Neural cell (in vitro differentiated cells): ENCODE measurements around the gene IPO4. TPM values are rescaled to one million over a fixed set of nuclear protein-coding genes. Genes with fewer than 3 reads are reported as not detected.

Experiments
- H2AFZ ChIP-seq: fragments of 200-600, 300-800 bp; sonication (generic), shearing (Covaris generic); 2 replicates; pipeline ENCODE4 v1.6.0; 2014; ENCODE audit warnings: low read depth, mild to moderate bottlenecking, antibody characterized with exemption, low read length, moderate library complexity
- H3F3A ChIP-seq: fragments of 200-600 bp; shearing (Covaris generic); 2 replicates; pipeline ENCODE4 v1.6.1; 2016; ENCODE audit warnings: mild to moderate bottlenecking, moderate library complexity, mixed read lengths, antibody characterized with exemption, low read length; ENCODE audit not compliant: insufficient read depth, poor library complexity, severe bottlenecking
- H3K27ac ChIP-seq: fragments of 200-600, 300-800 bp; sonication (generic), shearing (Covaris generic); 2 replicates; pipeline ENCODE4 v1.5.1; 2014; ENCODE audit warnings: mild to moderate bottlenecking, low read length, moderate library complexity
- H3K27me3 ChIP-seq: fragments of 300-800, 200-600 bp; sonication (generic), shearing (Covaris generic); 2 replicates; pipeline ENCODE4 v1.6.0; 2014; ENCODE audit warnings: mild to moderate bottlenecking, low read depth, low read length, moderate library complexity; ENCODE audit not compliant: insufficient read depth
- H3K36me3 ChIP-seq: fragments of 300-800, 200-600 bp; sonication (generic), shearing (Covaris generic); 2 replicates; pipeline ENCODE4 v1.5.1; 2014; ENCODE audit warnings: mild to moderate bottlenecking, antibody characterized with exemption, low read length, moderate library complexity; ENCODE audit not compliant: insufficient read depth
- H3K4me2 ChIP-seq: fragments of 300-800, 200-600 bp; sonication (generic), shearing (Covaris generic); 2 replicates; pipeline ENCODE4 v1.6.0; 2014; ENCODE audit warnings: mild to moderate bottlenecking, low read length
- H3K4me3 ChIP-seq: fragments of 300-800, 200-600 bp; sonication (generic), shearing (Covaris generic); 2 replicates; pipeline ENCODE4 v1.5.1; 2014; ENCODE audit warnings: mild to moderate bottlenecking, low read length, moderate library complexity
- H3K79me2 ChIP-seq: fragments of 200-600 bp; shearing (Covaris generic); replicated peaks from 2 replicates; pipeline ENCODE4 v1.6.0; 2014; ENCODE audit warnings: mild to moderate bottlenecking, low read length, moderate library complexity; ENCODE audit not compliant: insufficient read depth
- H3K9ac ChIP-seq: fragments of 300-800, 200-600 bp; sonication (generic), shearing (Covaris generic); 2 replicates; pipeline ENCODE4 v1.6.1; 2016; ENCODE audit warnings: mild to moderate bottlenecking, low read length, mixed read lengths
- H3K9me2 ChIP-seq: fragments of 200-600 bp; shearing (Covaris generic); 2 replicates; pipeline ENCODE4 v1.6.1; 2016; ENCODE audit warnings: mild to moderate bottlenecking, low read length, mixed read lengths; ENCODE audit not compliant: insufficient read depth
- H3K9me3 ChIP-seq: fragments of 200-600, 300-800 bp; sonication (generic), shearing (Covaris generic); 2 replicates; pipeline ENCODE4 v1.6.1; 2016; ENCODE audit warnings: mild to moderate bottlenecking, mixed run types, low read length, moderate library complexity, mixed read lengths
- H4K20me1 ChIP-seq: fragments of 200-600 bp; shearing (Covaris generic); 2 replicates; pipeline ENCODE4 v1.6.1; 2016; ENCODE audit warnings: mild to moderate bottlenecking, mixed run types; ENCODE audit not compliant: insufficient read depth
- EP300 ChIP-seq: fragments of 450-650 bp; conservative IDR thresholded peaks from 2 replicates; pipeline ENCODE4 v1.6.1; 2014; ENCODE audit warnings: antibody characterized with exemption, mild to moderate bottlenecking, moderate library complexity; ENCODE audit not compliant: poor library complexity, severe bottlenecking
- EZH2 ChIP-seq: fragments of 200-600, 300-800 bp; shearing (Covaris generic), sonication (generic); IDR thresholded peaks from 2 replicates; pipeline ENCODE4 v1.6.1; 2014; ENCODE audit warnings: antibody characterized with exemption, low read length, borderline replicate concordance, mild to moderate bottlenecking; ENCODE audit not compliant: insufficient read depth, poor library complexity, severe bottlenecking
- MXI1 ChIP-seq: fragments of 450-650 bp; conservative IDR thresholded peaks from 2 replicates; pipeline ENCODE4 v1.6.1; 2014; ENCODE audit warnings: antibody characterized with exemption, mild to moderate bottlenecking; ENCODE audit not compliant: poor library complexity, severe bottlenecking
- POLR2AphosphoS5 ChIP-seq: IDR thresholded peaks from 2 replicates; pipeline ENCODE4 v1.6.1; 2012
- RAD21 ChIP-seq: fragments of 450-650 bp; conservative IDR thresholded peaks from 2 replicates; pipeline ENCODE4 v1.6.1; 2014; ENCODE audit warnings: antibody characterized with exemption, mild to moderate bottlenecking, moderate library complexity
- SMC3 ChIP-seq: fragments of 450-650 bp; conservative IDR thresholded peaks from 2 replicates; pipeline ENCODE4 v1.6.1; 2014; ENCODE audit warnings: antibody characterized with exemption, mild to moderate bottlenecking, moderate library complexity; ENCODE audit not compliant: poor library complexity
- TAF1 ChIP-seq: IDR thresholded peaks from 2 replicates; pipeline ENCODE4 v1.6.1; 2012; ENCODE audit warnings: low read depth
- polyA plus RNA-seq: library from polyadenylated mRNA; depleted of rRNA; stranded (reverse); fragments of >200 nt; gene quantifications from 2 replicates; pipeline ENCODE4 v1.2.3, GENCODE V29; 2014
- TF ChIP-seq, protein P1 (sequence below): IDR thresholded peaks from 2 replicates; pipeline ENCODE4 v1.6.1; 2012; ENCODE audit warnings: borderline replicate concordance
- TF ChIP-seq, protein P2 (sequence below): fragments of 450-650 bp; IDR thresholded peaks from 2 replicates; pipeline ENCODE4 v1.5.1; 2014; ENCODE audit warnings: antibody characterized with exemption, mild to moderate bottlenecking, moderate library complexity; ENCODE audit not compliant: poor library complexity, severe bottlenecking

The IPO4 gene
- polyA plus RNA-seq, 1 donor from 2014 or later = 9.2 TPM

DNA sequence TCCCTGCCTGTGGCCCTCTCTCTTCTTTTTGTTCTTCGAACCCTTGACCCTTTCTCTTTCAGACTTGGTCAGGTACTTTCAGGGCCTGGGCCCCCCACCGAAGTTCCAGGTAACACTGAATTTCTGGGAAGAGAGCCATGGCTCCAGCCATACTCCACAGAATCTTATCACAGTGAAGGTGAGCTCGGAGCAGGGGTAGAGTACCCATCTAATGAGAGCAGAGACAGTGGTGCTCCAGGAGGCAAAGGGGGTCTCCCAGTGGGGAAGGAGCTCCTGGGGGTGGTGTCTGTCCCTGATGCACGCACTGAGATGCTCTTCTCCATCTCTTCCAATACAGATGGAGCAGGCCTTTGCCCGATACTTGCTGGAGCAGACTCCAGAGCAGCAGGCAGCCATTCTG, 22.8 kb downstream of the IPO4 start:
- H3K9ac ChIP-seq = no peak overlapping the region
- H3K27me3 ChIP-seq = no peaks in the 10 kb centered on the region
- no peak overlapping the region for H3K4me3 ChIP-seq
- H3K9me2 ChIP-seq = no peaks in the 10 kb centered on the region
- H3K36me3 ChIP-seq = no peaks in the 10 kb centered on the region
- TF ChIP-seq TAF1 (no peak), EZH2 (no peak), SMC3 (no peak), POLR2AphosphoS5 (no peak), RAD21 (no peak)
- TF ChIP-seq, protein P1, sequence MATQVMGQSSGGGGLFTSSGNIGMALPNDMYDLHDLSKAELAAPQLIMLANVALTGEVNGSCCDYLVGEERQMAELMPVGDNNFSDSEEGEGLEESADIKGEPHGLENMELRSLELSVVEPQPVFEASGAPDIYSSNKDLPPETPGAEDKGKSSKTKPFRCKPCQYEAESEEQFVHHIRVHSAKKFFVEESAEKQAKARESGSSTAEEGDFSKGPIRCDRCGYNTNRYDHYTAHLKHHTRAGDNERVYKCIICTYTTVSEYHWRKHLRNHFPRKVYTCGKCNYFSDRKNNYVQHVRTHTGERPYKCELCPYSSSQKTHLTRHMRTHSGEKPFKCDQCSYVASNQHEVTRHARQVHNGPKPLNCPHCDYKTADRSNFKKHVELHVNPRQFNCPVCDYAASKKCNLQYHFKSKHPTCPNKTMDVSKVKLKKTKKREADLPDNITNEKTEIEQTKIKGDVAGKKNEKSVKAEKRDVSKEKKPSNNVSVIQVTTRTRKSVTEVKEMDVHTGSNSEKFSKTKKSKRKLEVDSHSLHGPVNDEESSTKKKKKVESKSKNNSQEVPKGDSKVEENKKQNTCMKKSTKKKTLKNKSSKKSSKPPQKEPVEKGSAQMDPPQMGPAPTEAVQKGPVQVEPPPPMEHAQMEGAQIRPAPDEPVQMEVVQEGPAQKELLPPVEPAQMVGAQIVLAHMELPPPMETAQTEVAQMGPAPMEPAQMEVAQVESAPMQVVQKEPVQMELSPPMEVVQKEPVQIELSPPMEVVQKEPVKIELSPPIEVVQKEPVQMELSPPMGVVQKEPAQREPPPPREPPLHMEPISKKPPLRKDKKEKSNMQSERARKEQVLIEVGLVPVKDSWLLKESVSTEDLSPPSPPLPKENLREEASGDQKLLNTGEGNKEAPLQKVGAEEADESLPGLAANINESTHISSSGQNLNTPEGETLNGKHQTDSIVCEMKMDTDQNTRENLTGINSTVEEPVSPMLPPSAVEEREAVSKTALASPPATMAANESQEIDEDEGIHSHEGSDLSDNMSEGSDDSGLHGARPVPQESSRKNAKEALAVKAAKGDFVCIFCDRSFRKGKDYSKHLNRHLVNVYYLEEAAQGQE = no peak
- TF ChIP-seq, protein P2, sequence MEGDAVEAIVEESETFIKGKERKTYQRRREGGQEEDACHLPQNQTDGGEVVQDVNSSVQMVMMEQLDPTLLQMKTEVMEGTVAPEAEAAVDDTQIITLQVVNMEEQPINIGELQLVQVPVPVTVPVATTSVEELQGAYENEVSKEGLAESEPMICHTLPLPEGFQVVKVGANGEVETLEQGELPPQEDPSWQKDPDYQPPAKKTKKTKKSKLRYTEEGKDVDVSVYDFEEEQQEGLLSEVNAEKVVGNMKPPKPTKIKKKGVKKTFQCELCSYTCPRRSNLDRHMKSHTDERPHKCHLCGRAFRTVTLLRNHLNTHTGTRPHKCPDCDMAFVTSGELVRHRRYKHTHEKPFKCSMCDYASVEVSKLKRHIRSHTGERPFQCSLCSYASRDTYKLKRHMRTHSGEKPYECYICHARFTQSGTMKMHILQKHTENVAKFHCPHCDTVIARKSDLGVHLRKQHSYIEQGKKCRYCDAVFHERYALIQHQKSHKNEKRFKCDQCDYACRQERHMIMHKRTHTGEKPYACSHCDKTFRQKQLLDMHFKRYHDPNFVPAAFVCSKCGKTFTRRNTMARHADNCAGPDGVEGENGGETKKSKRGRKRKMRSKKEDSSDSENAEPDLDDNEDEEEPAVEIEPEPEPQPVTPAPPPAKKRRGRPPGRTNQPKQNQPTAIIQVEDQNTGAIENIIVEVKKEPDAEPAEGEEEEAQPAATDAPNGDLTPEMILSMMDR = no peak
- H3K27ac ChIP-seq = no peak overlapping the region
- no peaks in the 10 kb centered on the region for H4K20me1 ChIP-seq
- H3K79me2 ChIP-seq = no peaks in the 10 kb centered on the region
- no peak overlapping the region for H3K4me2 ChIP-seq
- H3K9me3 ChIP-seq = no peaks in the 10 kb centered on the region
- H3F3A ChIP-seq = no peaks in the 10 kb centered on the region
- H2AFZ ChIP-seq = no peak overlapping the region

DNA sequence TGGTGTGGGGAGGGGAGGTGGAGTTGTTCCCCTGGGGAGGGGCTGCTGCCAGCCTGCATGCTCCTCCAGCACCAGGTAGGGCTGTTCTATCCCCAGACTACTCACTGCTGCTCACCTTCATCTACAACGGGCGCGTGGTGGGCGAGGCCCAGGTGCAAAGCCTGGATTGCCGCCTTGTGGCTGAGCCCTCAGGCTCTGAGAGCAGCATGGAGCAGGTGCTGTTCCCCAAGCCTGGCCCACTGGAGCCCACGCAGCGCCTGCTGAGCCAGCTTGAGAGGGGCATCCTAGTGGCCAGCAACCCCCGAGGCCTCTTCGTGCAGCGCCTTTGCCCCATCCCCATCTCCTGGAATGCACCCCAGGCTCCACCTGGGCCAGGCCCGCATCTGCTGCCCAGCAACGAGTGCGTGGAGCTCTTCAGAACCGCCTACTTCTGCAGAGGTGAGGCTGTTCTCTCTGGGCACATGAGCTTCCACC, 24.1 kb downstream of the IPO4 start:
- Histone ChIP-seq H4K20me1 (no peaks in the 10 kb centered on the region), H3K9me2 (no peaks in the 10 kb centered on the region), H3K9ac (no peak overlapping the region), H3K36me3 (no peaks in the 10 kb centered on the region), H3K79me2 (no peaks in the 10 kb centered on the region), H3F3A (no peaks in the 10 kb centered on the region), H3K4me2 (no peak overlapping the region), H3K4me3 (no peak overlapping the region), H3K9me3 (no peaks in the 10 kb centered on the region), H2AFZ (no peak overlapping the region), H3K27me3 (no peaks in the 10 kb centered on the region), H3K27ac (no peak overlapping the region)
- no peak for TF ChIP-seq MXI1
- TF ChIP-seq, protein P1 = no peak
- no peak for TF ChIP-seq EZH2
- TF ChIP-seq SMC3 = no peak
- TF ChIP-seq RAD21 = no peak
- no peak for TF ChIP-seq POLR2AphosphoS5
- no peak for TF ChIP-seq TAF1
- TF ChIP-seq, protein P2 = no peak
- no peak for TF ChIP-seq EP300
